Hepatic stellate cell (primary cell): ENCODE measurements around the gene RTKN.
"Not testable (repeated sequence)": the region's sequence is repeated elsewhere in the genome, so short reads cannot be mapped to it uniquely, and the experiment has no call there.

ENCODE experiments used
- DNase-seq: peaks from one replicate; pipeline ENCODE4 v3.0.0; 2011; ENCODE audit warnings: low spot score

Gene RTKN

GRCh38 chr2:74461187-74462053 lies 19.7 kb upstream of the RTKN start:
- DNase-seq = no peak

- not testable (repeated sequence) for DNase-seq
Observed at GRCh38 chr2:74460187-74460586, 18.4 kb upstream of the RTKN start.

- DNase-seq = not testable (repeated sequence)
Observed at GRCh38 chr2:74459503-74460118, 17.9 kb upstream of the RTKN start.

GRCh38 chr2:74458938-74459363 lies 17.2 kb upstream of the RTKN start:
- DNase-seq = no peak

GRCh38 chr2:74458132-74458937 lies 16.6 kb upstream of the RTKN start, which contains the start of gene WBP1:
Gene WBP1, plus strand, starts transcription at chr2:74458438. Its CDS starts 165 bp downstream, at chr2:74458603.
- peak; percentile 99 for DNase-seq

GRCh38 chr2:74457549-74458131 lies 15.9 kb upstream of the RTKN start:
- no peak for DNase-seq

- peak; percentile 34 for DNase-seq
Observed at GRCh38 chr2:74457129-74457548, 15.4 kb upstream of the RTKN start.

- DNase-seq = peak; percentile 93
Observed at GRCh38 chr2:74454654-74455511, 13.1 kb upstream of the RTKN start, which contains the start of gene INO80B. Gene INO80B, plus strand, starts transcription at chr2:74455087. Its CDS starts 30 bp downstream, at chr2:74455117.

GRCh38 chr2:74450570-74451190 lies 8.9 kb upstream of the RTKN start:
- DNase-seq = no peak

- DNase-seq = no peak
Observed at GRCh38 chr2:74448771-74449170, 7.0 kb upstream of the RTKN start.

- DNase-seq = no peak
Observed at GRCh38 chr2:74447230-74447999, 5.7 kb upstream of the RTKN start.

- no peak for DNase-seq
Observed at GRCh38 chr2:74444498-74445318, 3.0 kb upstream of the RTKN start.

- DNase-seq = not testable (repeated sequence)
Observed at GRCh38 chr2:74442483-74443297, 953 bp upstream of the RTKN start.

GRCh38 chr2:74441170-74441689 lies 507 bp downstream of the RTKN start:
- DNase-seq = no peak

- peak; percentile 99 for DNase-seq
Observed at GRCh38 chr2:74440378-74441169, 1.2 kb downstream of the RTKN start.

GRCh38 chr2:74439803-74440377 lies 1.8 kb downstream of the RTKN start:
- DNase-seq = peak; percentile 84
